GM21528 (cell line): ENCODE measurements around the gene SEC22C.

Source experiments
- ATAC-seq: cut with Tn5 transposase; IDR thresholded peaks from one replicate; pipeline ENCODE4 v1.9.1; 2021; ENCODE audit warnings: mild to moderate bottlenecking, moderate library complexity; ENCODE audit not compliant: unreplicated experiment, low FRiP score

Gene SEC22C

GRCh38 chr3:42515976-42516375, 65.8 kb downstream of the SEC22C start:
- no peak for ATAC-seq

- no peak for ATAC-seq
Observed at GRCh38 chr3:42515391-42515916, 66.3 kb downstream of the SEC22C start.

- no peak for ATAC-seq
Observed at GRCh38 chr3:42514876-42515275, 66.9 kb downstream of the SEC22C start.

- no peak for ATAC-seq
Observed at GRCh38 chr3:42513521-42513920, 68.2 kb downstream of the SEC22C start.

GRCh38 chr3:42513121-42513520, 68.6 kb downstream of the SEC22C start:
- no peak for ATAC-seq

GRCh38 chr3:42511736-42512135, 70.0 kb downstream of the SEC22C start:
- ATAC-seq: no peak

- ATAC-seq: no peak
Observed at GRCh38 chr3:42511201-42511600, 70.6 kb downstream of the SEC22C start.

GRCh38 chr3:42510325-42510724, 71.4 kb downstream of the SEC22C start:
- no peak for ATAC-seq

GRCh38 chr3:42509111-42509510, 72.7 kb downstream of the SEC22C start:
- no peak for ATAC-seq

- no peak for ATAC-seq
Observed at GRCh38 chr3:42508562-42508961, 73.2 kb downstream of the SEC22C start.

- ATAC-seq: no peak
Observed at GRCh38 chr3:42507761-42508335, 73.9 kb downstream of the SEC22C start.

- no peak for ATAC-seq
Observed at GRCh38 chr3:42507252-42507651, 74.5 kb downstream of the SEC22C start.

- ATAC-seq: no peak
Observed at GRCh38 chr3:42505849-42506410, 75.8 kb downstream of the SEC22C start.

- ATAC-seq: no peak
Observed at GRCh38 chr3:42505128-42505848, 76.5 kb downstream of the SEC22C start.

GRCh38 chr3:42504334-42505127, 77.2 kb downstream of the SEC22C start:
- ATAC-seq: no peak

GRCh38 chr3:42503957-42504333, 77.8 kb downstream of the SEC22C start:
- no peak for ATAC-seq

GRCh38 chr3:42503251-42503924, 78.4 kb downstream of the SEC22C start:
- ATAC-seq: no peak

- ATAC-seq: peak; percentile 89
Observed at GRCh38 chr3:42502429-42503250, 79.1 kb downstream of the SEC22C start, which contains the start of gene VIPR1. Gene VIPR1, plus strand, starts transcription at chr3:42502643. Its CDS starts 93 bp downstream, at chr3:42502736.

- peak; percentile 36 for ATAC-seq
Observed at GRCh38 chr3:42501681-42502428, 79.9 kb downstream of the SEC22C start.
